PFSK-1 (cell line): ENCODE results near the gene ZNF30.

Experiments used
- FOXP2 ChIP-seq: optimal IDR thresholded peaks from 2 replicates; pipeline ENCODE3; 2011; ENCODE audit warnings: borderline replicate concordance, control low read depth, inconsistent platforms; ENCODE audit not compliant: insufficient read depth; ENCODE audit errors: extremely low read length, extremely low read depth
- POLR2AphosphoS5 ChIP-seq: IDR thresholded peaks from 2 replicates; pipeline ENCODE4 v1.6.1; 2012; ENCODE audit warnings: low read depth, mild to moderate bottlenecking, control low read depth, low read length, moderate library complexity
- REST ChIP-seq, 2 experiments: IDR thresholded peaks; 2 replicates each; pipeline versions ENCODE4 v1.6.1 to v1.8.0; 2011 to 2012; ENCODE audit warnings: low read depth in 2 of 2, low read length in 2 of 2, control low read depth in 1 of 2, inconsistent platforms in 1 of 2, mild to moderate bottlenecking in 1 of 2, moderate library complexity in 1 of 2; ENCODE audit not compliant: insufficient read depth in 1 of 2
- SIN3A ChIP-seq: IDR thresholded peaks from 2 replicates; pipeline ENCODE4 v1.6.1; 2012; ENCODE audit warnings: mild to moderate bottlenecking, low read length, moderate library complexity, borderline replicate concordance; ENCODE audit not compliant: insufficient read depth
- TAF1 ChIP-seq: IDR thresholded peaks from 2 replicates; pipeline ENCODE4 v1.6.1; 2012; ENCODE audit warnings: low read length, control low read depth, borderline replicate concordance; ENCODE audit not compliant: insufficient read depth

Gene ZNF30

DNA sequence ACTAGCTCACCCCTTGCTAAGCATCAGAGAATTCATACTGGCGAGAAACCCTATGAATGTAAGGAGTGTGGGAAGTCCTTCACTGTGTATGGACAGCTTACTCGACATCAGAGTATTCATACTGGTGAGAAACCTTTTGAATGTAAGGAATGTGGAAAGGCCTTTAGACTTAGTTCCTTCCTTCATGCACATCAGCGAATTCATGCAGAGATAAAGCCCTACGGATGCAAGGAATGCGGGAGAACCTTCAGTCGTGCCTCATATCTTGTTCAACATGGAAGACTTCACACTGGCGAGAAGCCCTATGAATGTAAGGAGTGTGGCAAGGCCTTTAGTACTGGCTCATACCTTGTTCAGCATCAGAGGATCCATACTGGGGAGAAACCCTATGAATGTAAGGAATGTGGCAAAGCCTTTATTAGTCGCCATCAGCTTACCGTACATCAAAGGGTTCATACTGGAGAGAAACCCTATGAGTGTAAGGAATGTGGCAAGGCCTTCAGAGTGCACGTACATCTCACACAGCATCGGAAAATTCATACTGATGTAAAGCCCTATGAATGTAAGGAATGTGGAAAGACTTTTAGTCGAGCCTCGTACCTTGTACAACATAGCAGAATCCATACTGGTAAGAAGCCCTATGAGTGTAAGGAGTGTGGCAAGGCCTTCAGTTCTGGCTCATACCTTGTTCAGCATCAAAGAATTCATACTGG is 17.3 kb downstream of the ZNF30 start:
- TF ChIP-seq SIN3A = no peak
- no peak for TF ChIP-seq POLR2AphosphoS5
- TF ChIP-seq TAF1 = no peak

DNA sequence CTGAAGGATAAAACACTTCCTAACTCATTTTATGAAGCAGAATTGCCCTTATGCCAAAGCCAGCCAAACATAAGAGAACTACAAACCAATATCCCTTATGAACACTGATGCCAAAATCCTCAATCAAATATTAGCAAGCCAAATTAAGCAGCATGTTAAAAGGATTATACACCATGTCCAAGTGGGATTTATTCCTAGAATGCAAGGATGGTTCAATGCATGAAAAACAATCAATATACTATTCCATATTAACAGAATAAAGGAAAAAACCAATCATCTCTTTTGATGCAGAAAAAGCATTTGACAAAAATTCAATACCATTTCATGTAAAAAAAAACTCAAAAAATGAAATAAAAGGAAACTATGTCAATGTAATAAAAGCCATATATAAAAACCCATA is 26.4 kb downstream of the ZNF30 start:
- no peak for TF ChIP-seq SIN3A

DNA sequence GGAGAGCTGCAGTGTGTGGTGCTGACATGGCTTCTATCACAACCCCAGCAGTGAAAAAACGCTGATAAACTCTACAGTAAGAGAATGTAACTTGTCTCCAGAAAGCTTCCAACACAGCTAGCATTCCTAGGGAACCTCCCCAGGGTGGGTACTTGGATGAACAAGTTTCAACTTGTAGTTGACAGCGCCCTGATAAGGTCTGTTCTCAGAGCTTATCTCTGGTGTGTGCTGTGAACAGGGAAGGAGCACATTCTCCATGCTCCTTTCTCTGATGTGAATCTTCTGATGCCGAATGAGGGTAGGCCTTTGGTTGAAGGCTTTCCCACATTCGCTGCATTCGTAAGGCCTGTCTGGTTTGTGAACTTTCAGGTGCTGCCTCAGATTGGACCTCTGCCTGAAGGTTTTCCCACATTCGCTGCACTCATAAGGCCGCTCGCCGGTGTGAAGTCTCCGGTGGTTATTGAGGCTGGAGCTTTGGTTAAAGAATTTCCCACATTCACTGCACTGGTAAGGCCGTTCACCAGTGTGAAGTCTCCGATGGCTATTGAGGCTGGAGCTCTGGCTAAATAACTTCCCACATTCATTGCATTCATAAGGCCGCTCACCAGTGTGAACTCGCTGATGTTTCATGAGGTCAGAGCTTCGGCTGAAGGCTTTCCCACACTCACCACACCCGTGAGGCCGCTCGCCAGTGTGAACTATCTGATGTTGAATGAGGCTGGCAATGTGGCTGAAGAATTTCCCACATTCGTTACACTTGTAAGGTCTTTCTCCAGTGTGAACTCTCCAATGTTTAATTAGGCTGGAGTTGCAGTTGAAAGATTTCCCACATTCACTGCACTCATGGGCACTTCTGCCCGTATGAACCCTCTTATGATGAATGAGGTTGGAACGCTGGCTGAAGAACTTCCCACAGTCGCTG is 31.4 kb downstream of the ZNF30 start:
- TF ChIP-seq TAF1 = no peak
- no peak for TF ChIP-seq REST (IDR thresholded peaks at IDR 0.05; ENCODE audit: insufficient read depth in 1 of 2, low read depth in 2 of 2, low read length in 2 of 2)
- no peak for TF ChIP-seq POLR2AphosphoS5
- TF ChIP-seq SIN3A = no peak
- TF ChIP-seq FOXP2 = no peak

GRCh38 chr19:34959021-34959420 is 32.3 kb downstream of the ZNF30 start:
- no peak for TF ChIP-seq SIN3A
- TF ChIP-seq POLR2AphosphoS5 = no peak
- TF ChIP-seq REST (IDR thresholded peaks at IDR 0.05; ENCODE audit: insufficient read depth in 1 of 2, low read depth in 2 of 2, low read length in 2 of 2) = no peak
- TF ChIP-seq TAF1 = no peak
- no peak for TF ChIP-seq FOXP2

- TF ChIP-seq SIN3A (no peak), FOXP2 (no peak), REST (IDR thresholded peaks at IDR 0.05; ENCODE audit: insufficient read depth in 1 of 2, low read depth in 2 of 2, low read length in 2 of 2) (no peak), TAF1 (no peak)
Observed at GRCh38 chr19:34960103-34960805, 33.6 kb downstream of the ZNF30 start.
